GM18861 (cell line): ENCODE measurements around the gene TMPRSS12.
"Not testable (repeated sequence)": the region's sequence is repeated elsewhere in the genome, so short reads cannot be mapped to it uniquely, and the experiment has no call there.

Experiments
- ATAC-seq: cut with Tn5 transposase; IDR thresholded peaks from one replicate; pipeline ENCODE4 v1.9.1; 2021; ENCODE audit not compliant: unreplicated experiment

The TMPRSS12 gene

GRCh38 chr12:50842637-50843493 lies at the start of gene TMPRSS12:
Gene TMPRSS12 (plus strand): TSS chr12:50842926. CDS start chr12:50842965, 39 bp downstream.
- ATAC-seq: no peak

GRCh38 chr12:50799908-50800307 lies 42.8 kb upstream of the TMPRSS12 start:
- no peak for ATAC-seq

- no peak for ATAC-seq
Measured at GRCh38 chr12:50803230-50803875, 39.4 kb upstream of the TMPRSS12 start.

- ATAC-seq: no peak
Measured at GRCh38 chr12:50806176-50806575, 36.5 kb upstream of the TMPRSS12 start.

GRCh38 chr12:50809131-50809530 lies 33.6 kb upstream of the TMPRSS12 start:
- not testable (repeated sequence) for ATAC-seq

- ATAC-seq: not testable (repeated sequence)
Measured at GRCh38 chr12:50814921-50815320, 27.8 kb upstream of the TMPRSS12 start.

- no peak for ATAC-seq
Measured at GRCh38 chr12:50820177-50820576, 22.5 kb upstream of the TMPRSS12 start.

GRCh38 chr12:50822082-50822481 lies 20.6 kb upstream of the TMPRSS12 start:
- no peak for ATAC-seq

GRCh38 chr12:50823724-50824123 lies 19.0 kb upstream of the TMPRSS12 start:
- not testable (repeated sequence) for ATAC-seq

- no peak for ATAC-seq
Measured at GRCh38 chr12:50824914-50825313, 17.8 kb upstream of the TMPRSS12 start.

GRCh38 chr12:50825372-50825838 lies 17.3 kb upstream of the TMPRSS12 start:
- ATAC-seq: no peak

GRCh38 chr12:50828121-50828520 lies 14.6 kb upstream of the TMPRSS12 start:
- ATAC-seq: no peak

- no peak for ATAC-seq
Measured at GRCh38 chr12:50828886-50829285, 13.8 kb upstream of the TMPRSS12 start.

- ATAC-seq: not testable (repeated sequence)
Measured at GRCh38 chr12:50833801-50834200, 8.9 kb upstream of the TMPRSS12 start.

- ATAC-seq: no peak
Measured at GRCh38 chr12:50839042-50839441, 3.7 kb upstream of the TMPRSS12 start.

- ATAC-seq: no peak
Measured at GRCh38 chr12:50840809-50841487, 1.8 kb upstream of the TMPRSS12 start.

- ATAC-seq: no peak
Measured at GRCh38 chr12:50841716-50842531, 802 bp upstream of the TMPRSS12 start.

GRCh38 chr12:50845021-50845647 lies 2.4 kb downstream of the TMPRSS12 start:
- ATAC-seq: no peak

- no peak for ATAC-seq
Measured at GRCh38 chr12:50848963-50849362, 6.2 kb downstream of the TMPRSS12 start.

- not testable (repeated sequence) for ATAC-seq
Measured at GRCh38 chr12:50855218-50855617, 12.5 kb downstream of the TMPRSS12 start.
